GM19463 (cell line): ENCODE results near the gene TRIM34.
"Not testable (repeated sequence)": the region's sequence is repeated elsewhere in the genome, so short reads cannot be mapped to it uniquely, and the experiment has no call there.

Experiments used
- ATAC-seq: cut with Tn5 transposase; IDR thresholded peaks from one replicate; pipeline ENCODE4 v1.9.1; 2021; ENCODE audit warnings: mild to moderate bottlenecking, moderate library complexity; ENCODE audit not compliant: unreplicated experiment

The TRIM34 gene

GRCh38 chr11:5683620-5684019 lies 58.8 kb downstream of the TRIM34 start:
- not testable (repeated sequence) for ATAC-seq

DNA sequence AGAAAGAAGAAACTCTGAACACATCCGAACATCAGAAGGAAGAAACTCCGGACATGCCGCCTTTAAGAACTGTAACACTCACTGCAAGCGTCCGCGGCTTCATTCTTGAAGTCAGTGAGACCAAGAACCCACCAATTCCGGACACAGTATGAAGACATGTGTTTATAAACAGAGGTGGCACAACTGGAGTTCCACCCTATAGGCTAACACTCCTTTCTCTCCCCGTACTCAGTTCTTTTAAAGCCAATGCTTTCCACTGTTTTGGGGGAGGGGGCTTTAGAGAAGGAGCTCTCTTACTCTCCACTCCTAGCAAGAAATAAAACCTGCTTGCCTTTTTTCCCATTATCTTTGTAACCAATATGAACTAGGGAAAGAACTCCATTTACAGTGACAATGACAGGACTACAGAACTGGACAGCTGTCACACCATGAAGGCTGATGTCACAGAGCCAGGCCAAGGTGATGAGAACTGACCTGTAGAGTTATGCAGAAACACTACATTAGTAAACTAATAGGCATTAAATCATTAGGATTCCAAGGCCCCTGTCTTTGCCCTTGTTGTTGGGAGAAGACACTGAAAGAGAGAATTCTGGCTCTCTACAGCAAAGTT lies 59.3 kb downstream of the TRIM34 start:
- ATAC-seq = peak; percentile 17

- ATAC-seq = peak; percentile 70
Observed at GRCh38 chr11:5684646-5685362, 60.0 kb downstream of the TRIM34 start, which contains the start of gene TRIM5. Gene TRIM5, minus strand, starts transcription at chr11:5685074. Its CDS starts 4,897 bp downstream, at chr11:5680177.

GRCh38 chr11:5686426-5686825 lies 61.6 kb downstream of the TRIM34 start:
- no peak for ATAC-seq

GRCh38 chr11:5688482-5688881 lies 63.7 kb downstream of the TRIM34 start:
- no peak for ATAC-seq

- ATAC-seq = peak; percentile 68
Observed at GRCh38 chr11:5689551-5689983, 64.8 kb downstream of the TRIM34 start, which contains the start of gene TRIM22. Gene TRIM22, plus strand, starts transcription at chr11:5689790. Its CDS starts 6,443 bp downstream, at chr11:5696233.

DNA sequence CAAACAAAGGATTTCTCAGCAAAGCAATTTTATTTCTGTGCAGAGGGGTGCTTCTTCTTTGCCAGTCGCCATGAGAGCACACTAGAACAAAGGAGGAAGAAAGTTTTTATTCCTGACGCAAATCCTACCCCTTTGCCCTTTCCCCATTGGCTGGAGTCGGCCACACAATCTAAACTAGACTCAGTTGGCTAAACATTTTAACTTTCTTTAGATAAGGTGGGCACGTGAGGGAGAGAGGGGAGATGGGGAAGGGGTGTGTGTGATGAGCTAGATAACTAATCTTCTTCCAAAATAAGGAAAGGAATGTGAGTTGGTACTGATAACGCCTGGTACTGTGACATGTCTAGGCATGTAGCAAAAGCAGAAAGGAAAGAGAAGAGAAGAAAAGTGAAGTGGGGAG lies 65.4 kb downstream of the TRIM34 start:
- no peak for ATAC-seq

GRCh38 chr11:5690736-5691135 lies 65.9 kb downstream of the TRIM34 start:
- no peak for ATAC-seq

GRCh38 chr11:5691238-5691963 lies 66.6 kb downstream of the TRIM34 start:
- not testable (repeated sequence) for ATAC-seq

- no peak for ATAC-seq
Observed at GRCh38 chr11:5691964-5692361, 67.2 kb downstream of the TRIM34 start.
